Chondrocyte (in vitro differentiated cells): Measurements from ENCODE around the gene TFPI. TPM values are rescaled to one million over a fixed set of nuclear protein-coding genes. Genes with fewer than 3 reads are reported as not detected.

Experiments
- DNase-seq: peaks from one replicate; pipeline ENCODE4 v3.0.0; 2021; ENCODE audit warnings: mixed read lengths, low spot score
- H3K27ac Mint-ChIP-seq: one replicate; pipeline ENCODE4 v1.8.0; 2021; ENCODE audit warnings: mild to moderate bottlenecking, moderate library complexity, mixed read lengths; ENCODE audit not compliant: unreplicated experiment
- H3K27me3 Mint-ChIP-seq: 2 replicates; pipeline ENCODE4 v1.8.0; 2021; ENCODE audit warnings: low read depth, mixed read lengths
- H3K36me3 Mint-ChIP-seq: 2 replicates; pipeline ENCODE4 v1.8.0; 2021; ENCODE audit warnings: low read depth, mixed read lengths
- H3K4me1 Mint-ChIP-seq: 2 replicates; pipeline ENCODE4 v1.8.0; 2021; ENCODE audit warnings: low read depth, mild to moderate bottlenecking, mixed read lengths
- H3K4me3 Mint-ChIP-seq: one replicate; pipeline ENCODE4 v1.8.0; 2021; ENCODE audit warnings: mild to moderate bottlenecking, moderate library complexity, mixed read lengths; ENCODE audit not compliant: unreplicated experiment
- H3K9me3 Mint-ChIP-seq: 2 replicates; pipeline ENCODE4 v1.8.0; 2021; ENCODE audit warnings: low read depth, mixed read lengths
- total RNA-seq: library from RNA; stranded (reverse); gene quantifications from 3 replicates; pipeline ENCODE4 v1.2.1, GENCODE V29; 2021
- TF ChIP-seq, protein P1 (sequence below): fragments of 200-600 bp; sonication (generic); IDR thresholded peaks from 2 replicates; pipeline ENCODE4 v1.5.0; 2021; ENCODE audit warnings: antibody characterized with exemption, mild to moderate bottlenecking, moderate library complexity

Gene TFPI
- total RNA-seq, 1 donor from 2014 or later, result 161 TPM

DNA sequence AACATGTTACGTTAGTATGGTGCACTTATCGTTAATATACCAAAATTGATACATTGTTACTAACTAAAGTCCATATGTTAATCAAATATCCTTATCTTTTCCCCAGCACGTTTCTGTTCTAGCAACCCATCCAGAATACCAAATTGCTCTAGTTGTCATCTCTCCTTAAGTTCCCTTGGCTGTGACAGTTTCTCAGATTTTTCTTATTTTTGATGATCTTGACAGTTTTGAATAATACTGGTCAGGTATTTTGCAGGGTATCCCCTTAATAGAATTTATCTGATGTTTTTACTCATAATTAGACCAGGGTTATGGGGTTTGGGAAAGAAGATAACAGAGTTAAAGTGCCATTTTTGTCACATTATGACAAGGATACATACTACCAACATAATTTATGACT lies 47.8 kb downstream of the TFPI start:
- no peaks in the 10 kb centered on the region for H3K27me3 Mint-ChIP-seq
- H3K27ac Mint-ChIP-seq, result no peak overlapping the region
- H3K4me1 Mint-ChIP-seq, result peaks cover 35% of the 10 kb centered on the region

DNA sequence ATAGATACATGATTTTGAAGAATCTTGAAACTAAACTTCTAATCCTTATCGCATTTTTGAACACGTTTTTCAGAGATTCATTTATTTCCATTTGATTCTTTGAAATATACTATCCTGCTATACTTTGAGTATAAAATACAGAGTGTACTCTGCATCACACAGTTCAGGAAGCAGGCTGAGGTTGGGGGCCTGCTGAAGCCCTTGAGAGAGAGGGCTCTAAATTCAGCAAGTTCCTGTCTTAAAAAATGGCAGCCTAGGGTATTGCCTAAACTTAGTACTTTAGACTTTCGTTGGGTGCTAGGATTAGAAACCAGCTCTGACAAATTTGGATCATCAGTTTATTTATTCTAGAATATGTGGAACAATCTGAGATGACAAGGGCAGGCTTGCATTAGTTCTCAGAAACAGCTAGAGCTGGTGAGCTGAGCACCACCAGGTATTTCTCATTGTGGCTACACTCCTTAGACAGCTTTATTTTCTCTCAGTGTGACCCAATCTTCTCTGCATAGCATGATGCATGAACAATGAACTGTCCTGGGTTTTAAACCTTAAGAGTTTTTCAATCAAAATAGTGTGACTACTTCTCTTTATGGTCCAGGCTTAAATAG lies 49.1 kb downstream of the TFPI start:
- H3K36me3 Mint-ChIP-seq, result peaks cover 15% of the 10 kb centered on the region
- TF ChIP-seq, protein P1, sequence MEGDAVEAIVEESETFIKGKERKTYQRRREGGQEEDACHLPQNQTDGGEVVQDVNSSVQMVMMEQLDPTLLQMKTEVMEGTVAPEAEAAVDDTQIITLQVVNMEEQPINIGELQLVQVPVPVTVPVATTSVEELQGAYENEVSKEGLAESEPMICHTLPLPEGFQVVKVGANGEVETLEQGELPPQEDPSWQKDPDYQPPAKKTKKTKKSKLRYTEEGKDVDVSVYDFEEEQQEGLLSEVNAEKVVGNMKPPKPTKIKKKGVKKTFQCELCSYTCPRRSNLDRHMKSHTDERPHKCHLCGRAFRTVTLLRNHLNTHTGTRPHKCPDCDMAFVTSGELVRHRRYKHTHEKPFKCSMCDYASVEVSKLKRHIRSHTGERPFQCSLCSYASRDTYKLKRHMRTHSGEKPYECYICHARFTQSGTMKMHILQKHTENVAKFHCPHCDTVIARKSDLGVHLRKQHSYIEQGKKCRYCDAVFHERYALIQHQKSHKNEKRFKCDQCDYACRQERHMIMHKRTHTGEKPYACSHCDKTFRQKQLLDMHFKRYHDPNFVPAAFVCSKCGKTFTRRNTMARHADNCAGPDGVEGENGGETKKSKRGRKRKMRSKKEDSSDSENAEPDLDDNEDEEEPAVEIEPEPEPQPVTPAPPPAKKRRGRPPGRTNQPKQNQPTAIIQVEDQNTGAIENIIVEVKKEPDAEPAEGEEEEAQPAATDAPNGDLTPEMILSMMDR, result no peak
- H3K27ac Mint-ChIP-seq, result no peak overlapping the region
- no peaks in the 10 kb centered on the region for H3K27me3 Mint-ChIP-seq
- peaks cover 29% of the 10 kb centered on the region for H3K9me3 Mint-ChIP-seq
- peaks cover 43% of the 10 kb centered on the region for H3K4me1 Mint-ChIP-seq
- H3K4me3 Mint-ChIP-seq, result no peak overlapping the region
- DNase-seq, result no peak

More for the DNA sequence above, 47.8 kb downstream of the TFPI start:
- Mint-ChIP-seq H3K4me3 (no peak overlapping the region), H3K36me3 (peaks cover 26% of the 10 kb centered on the region), H3K9me3 (peaks cover 33% of the 10 kb centered on the region)
- DNase-seq, result no peak
- TF ChIP-seq, protein P1, result no peak

DNA sequence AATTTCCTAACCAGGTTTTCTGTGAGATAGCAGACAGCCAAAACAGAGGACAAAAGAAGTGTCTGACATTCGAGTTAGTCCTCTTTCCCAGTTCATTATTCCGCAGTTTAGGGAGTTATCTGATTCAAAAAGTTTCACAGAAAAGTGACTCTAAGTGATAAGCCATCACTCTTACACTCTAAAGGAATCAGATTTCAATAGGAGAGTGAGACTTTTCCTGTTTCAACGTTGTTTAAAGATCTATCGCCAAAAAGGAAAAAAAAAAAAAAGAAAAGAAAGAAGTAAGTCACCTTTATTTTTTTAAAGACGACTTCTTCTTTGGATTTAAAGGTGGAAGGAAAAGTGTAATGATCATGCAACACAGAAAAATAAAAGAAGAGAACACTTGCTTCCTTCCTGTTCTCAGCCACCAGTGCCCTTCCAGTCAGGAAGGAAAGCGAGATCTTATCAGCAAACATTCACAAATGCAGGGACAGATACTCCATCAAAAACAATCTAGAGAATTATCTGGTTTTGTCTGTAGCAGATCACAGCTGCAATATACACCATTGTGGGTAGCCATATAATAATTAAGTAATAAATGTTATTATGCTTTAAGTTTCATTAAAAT lies 49.8 kb downstream of the TFPI start:
- peaks cover 43% of the 10 kb centered on the region for H3K4me1 Mint-ChIP-seq
- peaks cover 7% of the 10 kb centered on the region for H3K36me3 Mint-ChIP-seq
- TF ChIP-seq, protein P1, result no peak
- H3K27ac Mint-ChIP-seq, result peak overlapping the region; percentile 83
- peaks cover 21% of the 10 kb centered on the region for H3K9me3 Mint-ChIP-seq
- no peak for DNase-seq
- no peaks in the 10 kb centered on the region for H3K27me3 Mint-ChIP-seq
- H3K4me3 Mint-ChIP-seq, result no peak overlapping the region

DNA sequence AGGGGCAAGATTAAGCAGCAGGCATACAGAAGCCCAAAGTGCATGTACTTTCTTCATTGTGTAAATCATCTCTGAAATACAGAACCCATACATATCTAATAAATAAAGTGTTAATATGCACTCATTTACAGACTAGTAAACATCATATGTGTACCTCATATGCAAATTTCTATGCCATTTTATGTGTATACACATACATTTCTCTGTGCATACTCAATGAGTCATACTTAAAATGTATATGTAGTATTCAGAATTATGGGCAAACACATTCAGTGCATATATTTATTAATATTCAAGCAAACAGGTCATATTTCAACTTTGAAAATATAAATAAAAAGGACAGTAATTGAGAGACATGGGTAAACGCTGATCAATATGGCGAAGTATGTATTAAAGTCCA lies 50.5 kb downstream of the TFPI start:
- Mint-ChIP-seq H3K4me3 (no peak overlapping the region), H3K9me3 (peaks cover 14% of the 10 kb centered on the region), H3K27me3 (no peaks in the 10 kb centered on the region), H3K36me3 (peaks cover 4% of the 10 kb centered on the region), H3K4me1 (peaks cover 43% of the 10 kb centered on the region), H3K27ac (no peak overlapping the region)
- TF ChIP-seq, protein P1, result no peak
- no peak for DNase-seq

DNA sequence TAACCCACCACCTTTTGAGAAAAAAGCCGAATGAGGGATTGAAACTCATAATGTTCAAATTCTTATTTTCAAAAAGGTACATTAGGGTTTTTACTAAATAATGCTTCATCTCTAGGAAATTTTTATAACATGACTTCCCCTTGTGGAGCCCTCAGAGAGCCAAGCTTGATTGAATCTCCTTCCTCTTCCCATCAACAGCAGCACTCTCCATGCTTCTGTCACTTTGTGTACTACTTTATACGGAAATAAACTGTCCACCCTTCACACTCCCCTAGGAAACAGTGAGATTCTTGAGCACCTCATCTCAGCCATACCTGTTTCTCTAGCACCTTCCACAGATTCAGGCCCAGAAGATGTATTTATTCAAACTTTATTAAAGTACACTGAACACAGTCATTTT lies 51.8 kb downstream of the TFPI start:
- Mint-ChIP-seq H3K4me1 (peaks cover 43% of the 10 kb centered on the region), H3K27ac (peak overlapping the region; percentile 46)

More for the DNA sequence above, 51.8 kb downstream of the TFPI start:
- H3K9me3 Mint-ChIP-seq, result peaks cover 5% of the 10 kb centered on the region
- no peak for DNase-seq
- H3K27me3 Mint-ChIP-seq, result no peaks in the 10 kb centered on the region
- TF ChIP-seq, protein P1, result no peak
- H3K36me3 Mint-ChIP-seq, result no peaks in the 10 kb centered on the region
- no peak overlapping the region for H3K4me3 Mint-ChIP-seq
